NCI-H82 treated with DMSO at 0.1 percent for 48 hours (cell line): ENCODE data around the gene DGKG.

Source experiments
- DNase-seq: peaks from one replicate; lab custom pipeline; 2025; ENCODE audit not compliant: unreplicated experiment; lab: John Stamatoyannopoulos, UW

Gene DGKG

DNA sequence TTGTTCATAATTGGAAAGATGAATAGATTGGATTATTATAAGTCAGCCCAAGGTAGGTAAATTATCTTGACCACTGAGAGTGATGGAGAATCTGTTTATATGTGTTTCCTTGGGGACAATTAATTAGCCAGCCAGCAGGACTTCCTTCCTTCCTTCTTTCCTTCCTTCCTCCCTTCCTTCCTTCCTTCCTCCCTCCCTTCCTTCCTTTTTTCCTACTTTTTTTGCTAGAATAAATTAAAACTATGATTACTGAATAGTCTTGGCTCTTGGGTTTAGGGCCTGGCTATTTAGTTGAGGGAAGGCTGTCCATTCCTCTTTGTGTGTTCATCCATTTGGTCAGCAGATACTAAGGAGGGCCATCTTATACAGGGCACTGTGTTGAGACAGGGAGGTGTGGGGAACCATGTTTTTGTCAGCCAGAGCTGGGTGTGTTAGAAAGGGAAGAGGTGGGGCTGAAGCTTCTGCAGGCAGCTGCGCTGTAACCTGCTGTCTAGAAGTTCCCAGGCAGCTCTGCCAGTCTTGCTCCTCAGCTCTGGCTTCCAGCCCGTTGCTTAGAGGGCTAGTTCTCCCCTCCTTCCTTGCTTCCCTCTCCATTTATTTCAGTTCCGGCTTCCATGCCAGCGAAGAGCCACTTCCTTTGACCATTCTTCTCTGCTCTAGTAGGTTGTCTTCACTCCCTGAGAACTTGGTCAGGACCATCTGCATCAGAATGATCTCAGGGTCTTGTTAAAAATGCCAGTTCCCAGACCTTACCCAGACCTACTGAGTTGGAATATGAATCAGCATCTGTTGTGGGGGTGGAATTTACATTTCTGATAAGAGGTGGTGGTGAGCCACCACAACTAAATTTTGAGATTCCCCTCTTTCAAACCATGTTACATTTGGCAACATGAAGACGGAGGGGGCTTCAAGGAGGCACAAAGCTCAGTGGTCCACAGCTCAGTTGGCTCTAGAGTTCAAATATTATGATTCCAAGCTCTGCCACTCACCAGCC is 113.9 kb downstream of the DGKG start:
- no peak for DNase-seq

DNA sequence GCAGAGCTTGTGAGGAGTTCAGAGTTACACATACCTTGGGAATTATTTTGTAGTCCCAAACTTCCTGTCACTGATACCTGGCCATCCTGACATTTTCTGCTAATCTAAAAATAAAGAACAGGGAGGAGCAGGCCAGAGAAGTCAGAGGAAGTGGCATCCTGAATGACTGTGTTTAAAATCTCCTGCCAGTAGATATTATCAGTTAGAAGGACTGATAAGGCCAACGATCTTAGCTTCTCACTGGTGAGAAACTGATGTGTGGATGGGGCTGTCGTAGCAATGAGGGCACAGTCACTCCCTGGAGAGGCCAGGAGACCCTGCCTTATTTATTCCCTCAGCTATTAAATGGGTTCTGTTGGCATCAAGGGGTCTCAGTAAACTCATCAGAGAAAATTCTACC is 115.1 kb downstream of the DGKG start:
- no peak for DNase-seq

DNA sequence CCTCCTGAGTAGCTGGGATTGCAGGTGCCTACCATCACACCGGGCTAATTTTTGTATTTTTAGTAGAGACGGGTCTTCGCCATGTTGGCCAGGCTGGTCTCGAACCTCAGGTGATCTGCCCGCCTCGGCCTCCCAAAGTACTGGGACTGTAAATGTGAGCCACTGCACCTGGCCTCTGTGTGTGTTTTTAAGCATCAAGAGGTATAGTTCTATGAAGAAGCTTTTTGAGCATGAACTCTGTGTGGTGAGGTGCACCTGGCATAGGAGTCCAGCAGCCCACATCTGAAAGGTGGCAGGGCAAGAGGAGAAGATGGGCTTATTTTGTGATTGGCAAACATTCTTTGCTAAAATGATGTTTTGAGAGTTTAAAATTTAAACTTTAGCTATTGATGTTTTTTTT is 118.0 kb downstream of the DGKG start:
- DNase-seq: no peak

DNA sequence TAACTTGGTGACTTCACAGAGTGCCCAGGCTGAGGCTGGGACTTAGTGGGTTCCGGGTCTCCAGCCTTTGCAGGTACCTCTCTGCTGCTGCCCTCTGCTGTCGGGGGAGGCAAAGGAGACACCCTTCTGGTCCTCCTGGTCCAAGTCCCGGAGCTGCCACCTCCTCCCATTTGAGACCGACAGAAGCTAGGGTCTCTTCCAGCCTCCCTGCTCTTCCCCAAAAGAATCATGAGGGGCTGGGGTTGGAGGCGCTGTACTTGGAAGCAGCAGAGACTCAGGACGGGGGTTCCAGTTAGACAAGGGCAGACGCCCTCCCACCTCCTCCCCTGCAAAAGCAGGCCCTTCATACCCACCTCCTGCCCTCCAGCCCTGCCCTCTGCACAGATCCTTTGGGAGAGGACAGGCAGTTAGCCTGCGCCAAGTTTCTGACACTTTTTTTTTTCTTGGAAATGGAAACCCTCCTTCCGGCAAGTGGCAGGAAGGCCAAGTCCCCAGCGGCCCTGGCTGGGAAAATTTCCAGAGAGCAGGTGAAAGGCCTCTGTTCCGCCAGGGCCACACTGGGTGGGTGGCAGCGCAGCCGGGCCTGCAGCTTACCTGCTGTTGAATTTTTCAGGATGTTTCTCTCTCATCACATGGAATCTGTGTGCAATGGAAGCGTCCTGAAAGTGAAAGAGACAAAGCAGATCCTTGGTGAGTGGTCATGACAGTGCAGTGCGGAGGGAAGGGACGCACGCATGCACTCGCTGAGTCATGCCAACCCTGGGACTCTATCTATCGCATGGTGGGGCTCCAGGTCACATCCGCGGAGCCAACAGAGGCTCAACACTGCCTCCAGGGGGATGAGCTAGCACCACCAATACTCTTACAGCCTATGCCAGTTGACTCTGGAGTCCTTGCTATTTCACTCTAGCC is 119.9 kb downstream of the DGKG start:
- no peak for DNase-seq

DNA sequence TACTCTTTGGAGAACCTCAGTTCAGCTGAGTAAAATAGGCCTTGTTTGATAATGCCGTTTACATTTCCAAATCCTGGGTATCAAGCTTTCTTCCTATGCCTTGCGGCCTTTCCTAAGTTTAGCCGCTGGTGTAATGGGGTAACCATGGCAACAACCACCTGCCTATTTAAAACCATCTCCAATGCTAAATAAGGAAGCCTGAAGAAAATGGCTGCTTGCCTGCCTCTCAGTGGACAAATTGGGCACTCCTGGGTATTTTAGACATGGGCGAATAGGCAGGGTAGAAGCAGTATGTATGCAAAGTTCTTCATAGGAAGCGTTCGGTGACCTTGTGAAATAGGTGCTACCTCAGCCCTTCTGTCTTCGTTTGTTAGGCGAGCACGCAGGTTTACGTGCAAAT is 122.7 kb downstream of the DGKG start:
- DNase-seq: no peak

DNA sequence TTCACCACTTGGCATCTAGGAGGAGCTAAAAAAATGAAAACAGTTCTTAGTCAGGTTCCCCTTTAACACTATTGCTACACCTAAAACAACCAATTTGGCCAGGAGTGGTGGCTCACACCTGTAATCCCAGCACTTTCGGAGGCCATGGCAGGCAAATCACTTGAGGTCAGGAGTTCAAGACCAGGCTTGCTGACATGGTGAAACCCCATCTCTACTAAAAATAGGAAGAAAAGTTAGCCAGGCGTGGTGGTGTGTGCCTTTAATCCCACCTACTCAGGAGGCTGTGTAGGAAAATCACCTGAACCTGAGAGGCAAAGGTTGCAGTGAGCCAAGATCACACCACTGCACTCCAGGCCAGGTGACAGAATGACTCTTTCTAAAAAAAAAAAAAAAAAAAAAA is 124.1 kb downstream of the DGKG start:
- DNase-seq: no peak

DNA sequence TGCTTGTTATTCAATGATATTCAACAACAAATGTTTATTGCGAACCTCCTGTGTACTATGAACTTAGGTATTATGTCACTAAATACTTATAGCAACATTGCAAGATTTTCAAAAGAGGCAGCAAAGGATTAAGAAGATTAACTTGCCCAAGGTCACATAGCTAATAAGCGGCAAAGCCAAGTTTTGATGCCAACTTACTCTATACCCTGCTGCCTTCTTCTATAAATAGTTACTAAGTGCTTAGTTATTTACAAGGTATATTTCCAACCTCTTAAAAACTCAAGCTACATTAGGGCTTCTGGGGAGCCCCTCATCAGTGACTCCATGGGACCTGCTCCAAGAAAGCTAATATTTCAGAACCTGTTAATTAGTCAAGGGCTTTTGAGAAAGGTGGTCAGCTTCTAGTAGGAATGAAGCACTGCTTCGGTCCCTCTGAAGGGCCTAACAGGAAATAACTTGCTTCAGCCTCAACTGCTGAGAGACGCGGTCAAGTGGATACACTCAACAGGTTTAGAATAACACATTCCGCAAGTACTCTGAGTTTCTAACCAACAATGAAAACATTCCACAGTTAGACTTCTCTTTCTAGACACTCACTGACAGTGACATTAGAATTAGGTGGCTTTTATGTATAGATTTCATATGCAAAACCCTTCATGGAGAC is 125.5 kb downstream of the DGKG start:
- DNase-seq: no peak

DNA sequence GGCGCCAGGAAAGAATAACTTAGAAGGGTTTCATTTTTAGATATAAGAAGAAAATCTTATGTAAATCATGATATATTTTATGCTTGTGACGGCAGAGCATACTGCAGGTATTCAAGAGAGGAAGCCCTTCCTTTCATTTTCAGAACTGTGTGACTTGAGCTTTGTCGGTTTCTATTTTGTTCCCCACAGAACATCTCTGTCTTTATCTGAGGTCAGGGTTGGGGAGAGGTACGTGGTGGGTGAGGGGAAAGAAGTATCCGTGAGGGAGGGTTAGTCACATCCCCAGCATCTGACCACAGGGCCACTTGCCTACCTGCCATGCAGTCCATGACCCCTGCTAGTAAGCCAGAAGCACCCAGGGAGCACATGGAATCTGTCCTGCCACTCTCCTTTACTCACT is 126.5 kb downstream of the DGKG start:
- DNase-seq: no peak

DNA sequence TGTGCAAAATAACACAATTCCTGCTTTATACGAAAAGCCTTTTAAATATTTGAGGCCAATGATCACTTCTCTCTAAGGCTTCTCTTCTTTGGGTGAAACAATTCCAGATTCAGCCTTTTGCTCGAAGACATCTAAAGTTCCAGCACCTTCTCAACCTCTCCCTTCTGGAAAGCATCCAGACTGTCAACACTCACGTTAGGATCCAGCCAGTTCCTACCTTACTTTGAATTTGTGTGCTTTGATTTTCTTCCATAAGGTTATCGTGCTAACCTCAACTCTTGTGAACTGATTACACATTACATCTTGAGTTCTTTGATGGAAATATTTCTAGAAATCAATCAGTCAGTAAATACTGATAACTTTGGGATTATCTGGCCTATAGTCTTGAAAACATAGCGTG is 127.9 kb downstream of the DGKG start:
- no peak for DNase-seq

DNA sequence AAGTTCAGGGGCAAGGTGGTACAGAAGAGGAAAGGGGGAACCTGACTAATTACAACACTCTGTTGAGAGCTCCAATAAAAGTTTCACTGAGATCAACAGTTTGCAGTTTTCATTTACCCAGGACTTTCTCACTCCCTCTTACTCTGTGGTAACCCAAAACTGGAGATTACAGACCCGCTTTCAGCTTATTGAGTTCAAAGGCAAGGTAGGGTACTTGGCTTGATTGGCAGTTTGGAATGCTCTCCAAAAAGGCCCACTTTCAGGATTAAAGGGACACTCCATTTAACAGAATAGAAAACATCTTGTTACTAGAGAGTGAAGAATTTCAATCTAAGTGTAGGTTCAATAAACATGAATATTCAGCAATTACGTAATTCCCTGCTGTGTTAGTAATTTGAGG is 135.6 kb downstream of the DGKG start:
- no peak for DNase-seq

DNA sequence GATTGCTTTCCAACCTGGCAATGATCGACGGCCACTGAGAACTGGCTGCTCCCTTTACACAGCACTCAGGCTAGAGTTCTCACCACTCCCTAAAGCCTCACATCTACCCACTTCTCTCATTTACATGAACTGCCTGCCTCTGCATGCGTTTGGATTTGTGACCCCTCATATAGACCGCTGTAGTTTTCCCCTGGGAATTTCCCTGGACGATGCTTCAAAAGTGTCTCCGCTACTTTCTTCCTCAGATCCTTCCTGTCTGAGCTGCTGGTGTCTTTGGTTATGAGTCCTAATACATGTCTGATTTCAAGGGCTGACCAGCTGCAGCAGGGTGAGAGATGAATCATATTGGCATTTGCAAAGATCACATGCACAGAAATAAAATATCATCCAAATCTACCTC is 136.4 kb downstream of the DGKG start:
- no peak for DNase-seq

DNA sequence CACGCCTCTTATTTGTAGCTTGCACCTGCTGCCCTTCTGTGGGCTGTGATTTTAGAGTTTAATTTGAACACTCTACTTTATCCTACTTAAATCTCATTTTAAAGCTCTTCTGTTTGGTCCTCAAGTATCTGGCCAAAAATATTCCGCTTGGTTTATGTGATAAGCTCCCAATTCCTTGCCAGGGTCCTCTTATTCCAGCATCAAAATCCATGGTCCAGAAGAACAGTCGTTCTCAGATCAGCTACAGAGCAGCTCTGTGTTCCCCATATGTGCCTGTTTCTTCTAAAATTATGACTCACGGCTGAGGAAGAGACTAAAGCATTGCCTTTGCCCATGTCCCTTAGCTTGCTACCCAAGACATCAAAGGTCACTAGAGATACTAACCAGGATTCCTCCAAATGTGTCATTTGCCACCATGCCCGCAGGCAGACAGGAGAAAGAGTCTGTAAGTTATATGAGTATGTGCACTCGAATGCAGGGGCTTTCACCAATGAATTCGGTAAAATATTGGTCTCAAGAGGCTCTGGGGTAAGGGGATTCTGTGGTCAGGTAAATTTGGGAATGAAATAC is 137.9 kb downstream of the DGKG start:
- no peak for DNase-seq

DNA sequence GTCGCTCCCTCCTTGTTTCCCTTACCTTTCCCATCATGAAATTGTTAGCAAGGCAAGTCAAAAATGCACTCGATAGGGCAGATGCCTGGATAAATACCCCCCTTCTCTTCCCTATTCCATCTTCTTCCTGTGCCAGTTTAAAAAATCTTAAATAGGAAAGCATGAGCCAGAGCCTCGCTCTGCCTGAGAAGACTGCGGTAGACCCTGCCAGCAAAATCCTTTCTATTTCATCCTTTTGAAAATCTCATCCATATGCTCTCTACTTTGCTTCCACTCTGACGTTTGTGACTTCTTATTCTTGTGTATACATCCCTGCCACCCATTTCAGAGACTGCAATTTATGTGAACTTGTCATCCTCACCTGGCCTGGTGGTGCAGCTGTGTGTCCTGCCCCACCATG is 138.6 kb downstream of the DGKG start:
- DNase-seq: no peak

DNA sequence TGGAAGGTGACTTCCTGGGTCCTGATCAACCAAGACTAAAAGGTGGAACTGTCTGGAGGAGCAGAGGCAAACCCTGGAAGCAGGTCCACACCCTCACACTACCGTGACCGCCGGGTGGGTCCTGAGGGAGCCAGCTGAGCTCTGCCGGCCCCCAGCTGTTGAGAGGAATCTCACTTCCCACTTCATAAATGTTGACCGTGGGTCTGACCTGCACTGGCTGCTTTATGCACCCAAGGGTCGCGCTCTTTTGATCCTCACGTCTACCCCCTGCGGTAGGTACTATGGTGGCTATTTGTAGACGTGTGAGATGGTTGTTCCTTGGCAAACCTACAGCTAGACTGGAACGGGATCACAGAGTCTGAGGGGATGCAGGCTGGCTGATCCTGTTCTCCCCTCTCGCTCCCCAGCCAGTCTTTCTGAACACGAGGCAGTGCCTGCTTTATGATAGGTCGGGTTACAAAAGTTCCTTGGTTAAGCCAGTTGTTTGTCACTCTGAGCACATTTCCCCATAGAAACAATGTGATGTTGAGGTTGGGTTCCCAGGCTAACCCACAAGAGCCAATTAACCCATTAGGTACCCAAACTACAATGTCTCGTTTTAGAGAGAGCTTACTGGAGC is 140.2 kb downstream of the DGKG start:
- no peak for DNase-seq

DNA sequence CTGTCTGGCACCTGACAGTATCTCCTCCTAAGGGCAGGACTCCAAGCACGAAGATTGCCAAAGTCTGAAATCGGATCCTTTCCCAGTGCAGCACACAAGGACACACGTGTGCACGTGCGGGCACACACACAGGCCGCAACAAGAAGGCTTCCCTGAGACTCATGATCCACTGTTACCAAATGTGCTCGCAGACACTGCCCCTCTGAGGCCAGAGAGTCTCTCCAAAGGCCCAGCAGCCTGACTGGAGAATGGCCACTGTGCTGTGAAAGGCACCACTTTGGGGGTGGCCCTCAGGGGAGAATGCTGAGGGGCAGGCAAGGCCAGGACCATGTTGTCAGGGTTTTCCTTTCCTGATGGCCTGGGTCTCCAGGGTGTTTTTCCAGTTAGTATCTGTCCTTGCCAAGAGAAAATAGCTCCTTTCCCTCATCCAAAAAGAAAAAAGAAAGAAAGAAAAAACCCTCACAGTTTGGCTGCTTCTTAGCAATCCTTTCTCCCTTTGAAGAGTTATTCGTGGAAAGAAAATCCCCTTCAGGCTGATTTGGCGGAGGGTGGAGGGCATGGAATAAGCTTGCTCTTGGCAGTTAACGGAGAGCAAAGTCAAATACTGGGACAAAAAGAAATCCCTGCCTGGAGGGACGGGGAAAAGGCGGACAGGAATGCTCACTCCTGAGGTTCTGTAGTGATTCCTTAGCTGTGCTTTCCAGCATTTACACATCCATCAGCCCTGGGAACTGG is 141.0 kb downstream of the DGKG start:
- no peak for DNase-seq

DNA sequence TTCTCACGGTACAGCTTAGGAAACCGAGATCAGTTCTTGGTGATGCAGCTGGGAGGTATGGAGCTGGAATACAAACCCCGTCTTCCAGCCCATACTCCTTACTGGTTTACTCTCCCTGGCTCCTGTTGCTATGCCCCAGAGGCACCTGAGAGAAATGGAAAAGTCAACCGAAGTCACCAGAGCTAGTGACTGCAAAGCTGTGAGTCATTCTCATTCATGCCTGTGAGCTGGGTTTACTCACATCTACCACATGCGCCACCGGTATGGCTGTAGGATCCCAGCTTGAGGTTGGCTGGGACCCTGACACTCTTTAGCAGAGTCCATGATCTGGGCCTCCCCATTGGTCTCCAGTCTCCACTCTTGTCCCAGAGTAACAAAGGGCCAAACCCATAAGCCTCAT is 141.7 kb downstream of the DGKG start:
- DNase-seq: no peak

DNA sequence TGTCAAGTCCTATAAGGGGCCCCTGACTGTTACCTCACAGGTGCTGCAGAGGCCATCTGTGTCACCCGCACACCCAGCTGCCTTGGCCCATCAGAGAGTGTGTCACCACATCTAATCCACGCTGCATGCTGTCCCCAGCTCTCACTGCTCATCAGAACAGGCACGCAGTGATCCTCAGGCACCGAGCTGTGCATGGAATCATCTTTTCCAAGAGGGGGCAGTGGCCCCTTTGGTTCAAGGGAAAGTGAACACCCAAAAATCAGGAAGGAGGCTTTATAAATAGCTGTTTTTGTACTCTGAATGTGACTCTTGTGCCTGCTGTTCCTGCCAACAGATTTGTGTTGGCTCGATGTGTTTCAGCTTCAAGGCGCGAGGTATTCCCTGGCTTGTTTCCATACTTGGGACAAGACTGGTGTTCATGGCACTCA is 142.8 kb downstream of the DGKG start:
- DNase-seq: no peak

DNA sequence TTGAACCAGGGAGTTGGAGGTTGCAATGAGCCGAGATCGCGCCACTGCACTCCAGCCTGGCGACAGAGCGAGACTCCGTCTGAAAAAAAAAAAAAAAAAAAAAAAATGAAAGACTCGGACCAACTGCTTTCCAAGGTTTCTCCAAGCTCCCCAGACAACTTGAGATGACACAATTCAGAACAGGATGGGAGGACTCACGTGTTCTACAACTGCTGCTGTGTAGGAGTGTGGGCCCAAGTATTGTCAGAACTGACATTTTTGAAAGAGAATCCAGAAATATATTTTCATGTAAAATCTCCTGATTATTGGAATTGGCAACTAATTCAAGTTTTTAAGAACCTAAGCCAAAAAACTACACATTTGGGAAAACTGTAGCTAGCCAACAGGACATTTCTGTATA is 143.6 kb downstream of the DGKG start:
- DNase-seq: no peak

DNA sequence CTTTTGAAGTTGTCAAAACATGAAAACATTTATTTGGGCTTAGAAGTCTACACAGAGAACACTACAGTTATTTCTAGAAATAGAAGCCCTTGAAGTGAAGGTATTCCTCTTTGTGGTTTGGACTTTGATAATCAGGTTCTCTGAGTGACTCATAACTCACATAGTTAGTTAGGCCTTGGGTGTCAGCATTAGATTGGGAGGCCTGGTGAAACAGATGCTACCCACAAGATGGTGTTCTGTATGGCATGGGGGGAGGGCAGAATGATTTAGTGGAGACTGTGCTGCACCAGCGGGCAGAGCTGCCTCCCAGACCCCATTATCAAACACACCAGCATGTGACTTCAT is 144.2 kb downstream of the DGKG start:
- DNase-seq: no peak
